Breast epithelium (tissue), 4 donors: ENCODE measurements around the gene SHC3. TPM values are rescaled to one million over a fixed set of nuclear protein-coding genes. Genes with fewer than 3 reads are reported as not detected.

ENCODE experiments used
- DNase-seq, 2 donors: peaks; one replicate each; pipeline ENCODE4 v3.0.0-alpha.2; 2019; ENCODE audit warnings: low spot score in 2 of 2
- H3K27ac ChIP-seq, 2 donors: fragments of 200-600 bp; sonication (generic) in 1 of 2; one replicate each; pipeline ENCODE4 v1.5.1; 2016 to 2019; ENCODE audit warnings: mild to moderate bottlenecking in 1 of 2
- H3K27me3 ChIP-seq, 2 donors: fragments of 200-600 bp; sonication (generic) in 1 of 2; one replicate each; pipeline versions ENCODE4 v1.5.1 to v1.6.0; 2017 to 2019; ENCODE audit warnings: control low read depth in 1 of 2, mild to moderate bottlenecking in 1 of 2
- H3K36me3 ChIP-seq: fragments of 200-600 bp; one replicate; pipeline ENCODE4 v1.5.1; 2019
- H3K4me1 ChIP-seq, 2 donors: fragments of 200-600 bp; sonication (generic); one replicate each; pipeline ENCODE4 v1.5.1; 2016 to 2019; ENCODE audit warnings: control low read depth in 1 of 2
- H3K4me3 ChIP-seq, 3 donors: fragments of 200-600 bp; sonication (generic); 1 replicate in 2 of 3; 2 replicates in 1 of 3; pipeline ENCODE4 v1.5.1; 2016 to 2019; ENCODE audit warnings: mild to moderate bottlenecking in 3 of 3, moderate library complexity in 2 of 3
- H3K9me3 ChIP-seq, 2 donors: fragments of 200-600 bp; sonication (generic) in 1 of 2; one replicate each; pipeline ENCODE4 v1.5.1; 2016 to 2019; ENCODE audit warnings: control low read depth in 1 of 2
- CTCF ChIP-seq, 3 donors: fragments of 450-650 bp; IDR thresholded peaks; one replicate each; pipeline ENCODE4 v1.5.1; 2016 to 2017; ENCODE audit warnings: antibody characterized with exemption in 3 of 3, mild to moderate bottlenecking in 3 of 3, moderate library complexity in 3 of 3
- POLR2A ChIP-seq: fragments of 450-650 bp; IDR thresholded peaks from one replicate; pipeline ENCODE4 v1.6.1; 2016; ENCODE audit warnings: antibody characterized with exemption, mild to moderate bottlenecking, moderate library complexity
- POLR2AphosphoS5 ChIP-seq, 3 donors: sonication (generic); formaldehyde crosslinking; IDR thresholded peaks; one replicate each; pipeline ENCODE4 v1.6.1; 2017; ENCODE audit warnings: antibody characterized with exemption in 3 of 3
- intact Hi-C: fragments of 100-400 bp; cut with DNase I; formaldehyde crosslinking; loops from one replicate; pipeline ENCODE4 v1.15.1; 2023; ENCODE audit warnings: low total_unique reads
- total RNA-seq, 3 donors: library from RNA; depleted of rRNA; stranded (reverse); fragments of >200 nt; gene quantifications; one replicate each; pipeline ENCODE4 v1.1.0, GENCODE V29; 2016

Gene SHC3
- total RNA-seq, 3 donors from 2014 or later: 1.0 to 6.7 (median 2.3) TPM

GRCh38 chr9:89047667-89048066 is 131.0 kb downstream of the SHC3 start:
- no peak for DNase-seq
- Histone ChIP-seq H3K27ac (no peak overlapping the region), H3K4me1 (no peaks in the 10 kb centered on the region), H3K4me3 (no peak overlapping the region), H3K9me3 (no peaks in the 10 kb centered on the region), H3K27me3 (no peaks in the 10 kb centered on the region), H3K36me3 (no peaks in the 10 kb centered on the region)
- no peak for TF ChIP-seq CTCF (IDR thresholded peaks at IDR 0.05)
- TF ChIP-seq POLR2A: no peak
- no peak for TF ChIP-seq POLR2AphosphoS5 (IDR thresholded peaks at IDR 0.05)
- intact Hi-C loops: no loop called here

- Histone ChIP-seq H3K9me3 (no peaks in the 10 kb centered on the region), H3K27ac (no peak overlapping the region), H3K4me1 (no peaks in the 10 kb centered on the region), H3K27me3 (no peaks in the 10 kb centered on the region), H3K4me3 (no peak overlapping the region), H3K36me3 (no peaks in the 10 kb centered on the region)
- DNase-seq: no peak
- intact Hi-C loops: no loop called here
- TF ChIP-seq CTCF (IDR thresholded peaks at IDR 0.05): no peak
- TF ChIP-seq POLR2A: no peak
- no peak for TF ChIP-seq POLR2AphosphoS5 (IDR thresholded peaks at IDR 0.05)
Measured at GRCh38 chr9:89046832-89047231, 131.8 kb downstream of the SHC3 start.

GRCh38 chr9:89044881-89045280 is 133.7 kb downstream of the SHC3 start:
- no peak overlapping the region for H3K27ac ChIP-seq
- intact Hi-C loops: no loop called here
- H3K4me1 ChIP-seq: no peaks in the 10 kb centered on the region
- no peaks in the 10 kb centered on the region for H3K27me3 ChIP-seq
- H3K36me3 ChIP-seq: no peaks in the 10 kb centered on the region
- no peak overlapping the region for H3K4me3 ChIP-seq
- no peaks in the 10 kb centered on the region for H3K9me3 ChIP-seq
- no peak for DNase-seq
- TF ChIP-seq POLR2AphosphoS5 (IDR thresholded peaks at IDR 0.05) (no peak), CTCF (IDR thresholded peaks at IDR 0.05) (no peak), POLR2A (no peak)

- no peaks in the 10 kb centered on the region for H3K4me1 ChIP-seq
- intact Hi-C loops: no loop called here
- no peaks in the 10 kb centered on the region for H3K36me3 ChIP-seq
- H3K9me3 ChIP-seq: no peaks in the 10 kb centered on the region
- no peak for DNase-seq
- no peak for TF ChIP-seq CTCF (IDR thresholded peaks at IDR 0.05)
- no peak for TF ChIP-seq POLR2A
- TF ChIP-seq POLR2AphosphoS5 (IDR thresholded peaks at IDR 0.05): no peak
- H3K27me3 ChIP-seq: no peaks in the 10 kb centered on the region
- no peak overlapping the region for H3K27ac ChIP-seq
- H3K4me3 ChIP-seq: no peak overlapping the region
Measured at GRCh38 chr9:89044104-89044503, 134.5 kb downstream of the SHC3 start.

- Histone ChIP-seq H3K27ac (peak overlapping the region; percentile 56 to 72), H3K27me3 (no peaks in the 10 kb centered on the region), H3K36me3 (no peaks in the 10 kb centered on the region), H3K4me1 (no peaks in the 10 kb centered on the region), H3K4me3 (no peak overlapping the region), H3K9me3 (no peaks in the 10 kb centered on the region)
- TF ChIP-seq CTCF (IDR thresholded peaks at IDR 0.05) (no peak), POLR2AphosphoS5 (IDR thresholded peaks at IDR 0.05) (no peak), POLR2A (no peak)
- intact Hi-C loops: no loop called here
- DNase-seq: peak in 1 of 2 donors; percentile 37
Measured at GRCh38 chr9:89042984-89043383, 135.6 kb downstream of the SHC3 start.
